ENCODE data around the gene OLFM3. TPM values are rescaled to one million over a fixed set of nuclear protein-coding genes. Genes with fewer than 3 reads are reported as not detected.

OLFM3 gene
- total and polyA plus RNA-seq, 10 of the 15 experiments (the other 5 are each of a cell fraction or from before 2014, with no cell fraction given), result 0.09 to 0.33 TPM; not detected in 8

- H3K9ac ChIP-seq (ENCODE audit: control insufficient read depth, insufficient read depth, low read length), result no peak overlapping the region
- 36% methylated on average over 1 of the region's 1 CpG for WGBS (ENCODE audit: insufficient coverage, insufficient replicate concordance, low lambda C conversion rate, missing lambda C conversion rate)
- no peak overlapping the region for H2AFZ ChIP-seq (ENCODE audit: control insufficient read depth, low read depth, low read length)
- FAIRE-seq (no peak), DNase-seq (ENCODE audit: low read depth, low spot score) (no peak), ATAC-seq (no peak)
- RAD21 ChIA-PET (ENCODE audit: unreplicated experiment), result no interaction called here
- H3K4me1 ChIP-seq (ENCODE audit: control insufficient read depth, insufficient read depth, low read length), result no peaks in the 10 kb centered on the region
- no peaks in the 10 kb centered on the region for H4K20me1 ChIP-seq (ENCODE audit: control insufficient read depth, insufficient read depth)
- H3K27me3 ChIP-seq (replicated peaks in 1 of 2; ENCODE audit: control insufficient read depth in 2 of 2, insufficient read depth in 2 of 2, low read length in 1 of 2), result no peaks in the 10 kb centered on the region
- H3K27ac ChIP-seq (ENCODE audit: control insufficient read depth, insufficient read depth), result no peak overlapping the region
- SMC1A ChIA-PET (ENCODE audit: uncharacterized antibody, unreplicated experiment), result no interaction called here
- CTCF ChIA-PET, result interaction anchor here (1.0 kb wide), 1 partner anchor 59 kb away, joined by 3 read pairs; no protein-coding TSS in a partner anchor
- in situ Hi-C loops (cut with MboI) (no loop called here), intact Hi-C loops (cut with micrococcal nuclease; ENCODE audit: unreplicated experiment) (no loop called here)
- H3K4me2 ChIP-seq (ENCODE audit: control insufficient read depth, insufficient read depth), result no peak overlapping the region
- no peak overlapping the region for H3K4me3 ChIP-seq
- no peaks in the 10 kb centered on the region for H3K36me3 ChIP-seq (ENCODE audit: control insufficient read depth in 2 of 2, insufficient read depth in 2 of 2, low read length in 1 of 2)
- no TSS peak for BruUV-seq (replicated peaks)
- POLR2A ChIA-PET, result no interaction called here
- H3K79me2 ChIP-seq (ENCODE audit: control insufficient read depth, insufficient read depth, low read length), result no peaks in the 10 kb centered on the region
- no peaks in the 10 kb centered on the region for H3K9me3 ChIP-seq (replicated peaks; ENCODE audit: control insufficient read depth, insufficient read depth, low read length)
- TF ChIP-seq PBX3 (IDR thresholded peaks at IDR 0.05; ENCODE audit: insufficient replicate concordance, low read depth, low read length), result no peak
- no peak for TF ChIP-seq RAD21 (IDR thresholded peaks at IDR 0.05; ENCODE audit: insufficient read depth, low read depth, low read length)
- TF ChIP-seq ZNF207 (IDR thresholded peaks at IDR 0.05; ENCODE audit: borderline replicate concordance), result no peak
- no peak for TF ChIP-seq MAX (IDR thresholded peaks at IDR 0.05; ENCODE audit: low read depth, low read length)
- TF ChIP-seq SMC3 (IDR thresholded peaks at IDR 0.05; ENCODE audit: borderline replicate concordance, low read length), result no peak
- TF ChIP-seq E4F1 (IDR thresholded peaks at IDR 0.05; ENCODE audit: borderline replicate concordance, partially characterized antibody), result no peak
Observed at GRCh38 chr1:101859941-101860340, 136.8 kb downstream of the OLFM3 start.

All from GM12878 (cell line).